ENCODE measurements around the gene GNA12. TPM values are rescaled to one million over a fixed set of nuclear protein-coding genes. Genes with fewer than 3 reads are reported as not detected.
A peak's percentile ranks its signal among the peaks of the same experiment; 100 is the strongest.

GNA12 gene
- total RNA-seq, 1 donor from 2014 or later = 68.6 TPM

- Mint-ChIP-seq H3K36me3 (ENCODE audit: insufficient read depth) (no peaks in the 10 kb centered on the region), H3K4me3 (ENCODE audit: low read depth) (no peak overlapping the region), H3K27ac (no peak overlapping the region), H3K4me1 (ENCODE audit: low read depth) (no peaks in the 10 kb centered on the region), H3K27me3 (peaks cover 46% of the 10 kb centered on the region), H3K9me3 (ENCODE audit: low read depth) (no peaks in the 10 kb centered on the region)
- TF ChIP-seq, protein P1, sequence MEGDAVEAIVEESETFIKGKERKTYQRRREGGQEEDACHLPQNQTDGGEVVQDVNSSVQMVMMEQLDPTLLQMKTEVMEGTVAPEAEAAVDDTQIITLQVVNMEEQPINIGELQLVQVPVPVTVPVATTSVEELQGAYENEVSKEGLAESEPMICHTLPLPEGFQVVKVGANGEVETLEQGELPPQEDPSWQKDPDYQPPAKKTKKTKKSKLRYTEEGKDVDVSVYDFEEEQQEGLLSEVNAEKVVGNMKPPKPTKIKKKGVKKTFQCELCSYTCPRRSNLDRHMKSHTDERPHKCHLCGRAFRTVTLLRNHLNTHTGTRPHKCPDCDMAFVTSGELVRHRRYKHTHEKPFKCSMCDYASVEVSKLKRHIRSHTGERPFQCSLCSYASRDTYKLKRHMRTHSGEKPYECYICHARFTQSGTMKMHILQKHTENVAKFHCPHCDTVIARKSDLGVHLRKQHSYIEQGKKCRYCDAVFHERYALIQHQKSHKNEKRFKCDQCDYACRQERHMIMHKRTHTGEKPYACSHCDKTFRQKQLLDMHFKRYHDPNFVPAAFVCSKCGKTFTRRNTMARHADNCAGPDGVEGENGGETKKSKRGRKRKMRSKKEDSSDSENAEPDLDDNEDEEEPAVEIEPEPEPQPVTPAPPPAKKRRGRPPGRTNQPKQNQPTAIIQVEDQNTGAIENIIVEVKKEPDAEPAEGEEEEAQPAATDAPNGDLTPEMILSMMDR (IDR thresholded peaks at IDR 0.05; ENCODE audit: unreplicated experiment) = no peak
- DNase-seq (ENCODE audit: low spot score, unreplicated experiment) = no peak
These were observed 156.7 kb downstream of the GNA12 start for GRCh38 chr7:2687338-2687869.

DNA sequence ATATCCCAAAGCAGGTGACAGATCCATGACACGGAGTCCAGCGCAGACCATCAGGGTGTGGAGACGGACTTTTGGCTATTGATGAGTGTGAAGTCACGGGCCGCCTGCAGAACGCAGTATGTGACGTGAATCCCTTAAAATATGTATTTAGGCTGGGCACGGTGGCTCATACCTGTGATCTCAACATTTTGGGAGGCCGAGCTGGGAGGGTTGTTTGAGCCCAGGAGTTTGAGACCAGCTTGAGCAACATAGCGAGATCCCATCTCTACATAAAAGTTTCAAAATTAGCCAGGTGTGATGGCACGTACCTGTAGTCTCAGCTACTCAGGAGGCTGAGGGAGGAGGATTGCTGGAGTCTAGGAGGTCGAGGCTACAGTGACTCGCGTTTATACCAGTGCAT, 158.0 kb downstream of the GNA12 start:
- no peaks in the 10 kb centered on the region for H3K9me3 Mint-ChIP-seq (ENCODE audit: low read depth)

DNA sequence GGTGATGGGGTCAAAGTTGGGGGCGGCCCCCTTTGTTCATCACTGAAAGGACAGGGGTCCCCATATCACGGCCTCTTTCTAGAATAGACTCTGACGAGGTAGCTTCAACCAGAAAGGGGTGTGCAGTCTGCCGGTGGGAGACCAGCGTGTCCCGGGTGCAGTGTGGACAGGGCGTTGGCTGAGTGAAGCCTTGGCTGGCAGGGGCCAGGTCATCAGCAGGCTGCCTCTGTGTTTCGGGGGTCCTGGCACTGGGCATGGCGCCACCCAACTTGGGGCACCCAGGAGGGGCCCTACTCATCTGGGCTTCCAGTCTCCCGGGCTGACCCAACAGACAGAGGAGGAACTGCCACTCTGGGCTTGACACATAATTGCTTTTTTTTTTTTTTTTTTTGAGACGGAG, 159.6 kb downstream of the GNA12 start:
- Mint-ChIP-seq H3K4me3 (ENCODE audit: low read depth) (no peak overlapping the region), H3K36me3 (ENCODE audit: insufficient read depth) (no peaks in the 10 kb centered on the region), H3K9me3 (ENCODE audit: low read depth) (no peaks in the 10 kb centered on the region), H3K27ac (no peak overlapping the region), H3K27me3 (peaks cover 30% of the 10 kb centered on the region), H3K4me1 (ENCODE audit: low read depth) (no peaks in the 10 kb centered on the region)
- no peak for DNase-seq (ENCODE audit: low spot score, unreplicated experiment)
- TF ChIP-seq, protein P1 (IDR thresholded peaks at IDR 0.05; ENCODE audit: unreplicated experiment) = no peak

More for the DNA sequence above, 158.0 kb downstream of the GNA12 start:
- no peak for DNase-seq (ENCODE audit: low spot score, unreplicated experiment)
- H3K27ac Mint-ChIP-seq = no peak overlapping the region
- H3K4me3 Mint-ChIP-seq (ENCODE audit: low read depth) = no peak overlapping the region
- TF ChIP-seq, protein P1 (IDR thresholded peaks at IDR 0.05; ENCODE audit: unreplicated experiment) = no peak
- no peaks in the 10 kb centered on the region for H3K4me1 Mint-ChIP-seq (ENCODE audit: low read depth)
- no peaks in the 10 kb centered on the region for H3K36me3 Mint-ChIP-seq (ENCODE audit: insufficient read depth)
- H3K27me3 Mint-ChIP-seq = peaks cover 41% of the 10 kb centered on the region

DNA sequence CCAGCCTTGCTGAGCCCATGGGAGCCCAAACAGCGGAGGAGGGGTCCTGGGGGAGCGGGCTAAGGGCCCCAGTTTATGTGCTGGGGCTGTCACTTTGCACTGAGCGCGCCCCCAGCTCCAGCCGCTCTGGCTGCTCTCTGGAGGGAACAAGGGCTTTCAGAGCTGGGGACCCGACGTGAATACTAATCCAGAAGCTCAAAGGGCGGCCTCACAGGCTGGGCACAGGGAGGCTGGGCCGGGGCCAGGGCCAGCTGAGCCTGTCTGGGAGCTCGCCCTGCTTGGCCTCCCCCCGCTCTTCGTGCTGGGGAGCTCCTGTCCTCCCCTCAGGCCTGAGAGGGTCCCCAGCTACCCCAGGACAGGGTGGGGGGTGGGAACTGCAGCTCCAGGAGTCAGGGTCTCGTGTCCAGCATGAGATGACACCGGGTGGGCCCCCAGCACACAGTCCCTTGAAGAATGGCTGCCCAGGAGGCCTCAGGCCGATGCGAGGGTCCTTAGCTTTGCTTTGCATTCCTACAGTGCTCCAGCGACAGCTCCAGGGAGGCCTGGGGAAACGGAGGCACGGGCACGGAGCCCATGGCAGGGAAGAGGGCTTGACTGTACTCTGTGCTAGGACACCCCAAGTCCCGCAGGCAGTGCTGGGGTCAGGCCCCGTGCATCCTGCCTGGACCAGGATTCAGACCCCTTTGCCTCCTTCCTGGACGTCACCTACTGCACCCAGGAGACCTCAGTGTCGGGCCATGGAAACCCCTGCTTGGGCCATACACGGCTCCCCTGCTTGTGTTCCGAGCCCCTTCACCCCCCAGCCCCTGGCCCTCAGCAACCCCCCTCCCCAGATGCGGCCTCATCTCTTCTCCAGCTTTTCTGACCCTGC, 161.9 kb downstream of the GNA12 start:
- no peak for DNase-seq (ENCODE audit: low spot score, unreplicated experiment)
- TF ChIP-seq, protein P1 (IDR thresholded peaks at IDR 0.05; ENCODE audit: unreplicated experiment) = no peak
- H3K27me3 Mint-ChIP-seq = peaks cover 15% of the 10 kb centered on the region
- no peak overlapping the region for H3K4me3 Mint-ChIP-seq (ENCODE audit: low read depth)
- H3K27ac Mint-ChIP-seq = no peak overlapping the region
- no peaks in the 10 kb centered on the region for H3K4me1 Mint-ChIP-seq (ENCODE audit: low read depth)
- H3K9me3 Mint-ChIP-seq (ENCODE audit: low read depth) = no peaks in the 10 kb centered on the region
- no peaks in the 10 kb centered on the region for H3K36me3 Mint-ChIP-seq (ENCODE audit: insufficient read depth)

DNA sequence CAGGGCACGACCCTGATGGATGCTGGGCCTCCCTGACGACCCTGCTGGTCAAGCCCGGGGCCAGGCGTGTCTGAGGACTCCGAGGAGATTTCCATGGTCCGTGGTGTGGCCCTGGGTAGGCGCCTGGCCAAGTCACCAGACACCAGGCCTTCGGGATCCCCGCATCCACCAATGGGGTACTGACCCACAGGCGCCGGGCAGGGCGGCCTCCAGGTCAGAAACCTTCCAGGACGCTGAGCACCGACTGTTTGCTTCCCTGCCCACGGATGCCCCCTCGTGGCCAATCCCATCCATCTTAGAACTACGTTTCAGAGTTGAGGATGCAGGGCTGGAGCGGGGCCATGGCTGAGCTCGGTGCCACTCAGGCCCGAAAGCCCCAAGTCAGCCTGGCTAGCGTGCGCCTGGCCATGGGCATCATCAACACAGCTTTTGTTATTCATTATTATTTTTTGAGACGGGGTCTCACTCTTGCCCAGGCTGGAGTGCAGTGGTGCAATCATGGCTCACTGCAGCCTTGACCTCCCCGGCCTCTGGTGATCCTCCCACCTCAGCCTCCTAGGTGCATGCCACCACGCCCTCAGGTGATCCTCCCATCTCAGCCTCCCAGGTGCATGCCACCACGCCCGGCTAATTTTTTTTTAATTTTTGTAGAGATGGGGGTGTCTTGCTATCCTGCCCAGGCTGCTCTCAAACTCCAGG, 163.2 kb downstream of the GNA12 start:
- Mint-ChIP-seq H3K27me3 (peaks cover 8% of the 10 kb centered on the region), H3K4me3 (ENCODE audit: low read depth) (no peak overlapping the region), H3K27ac (no peak overlapping the region), H3K9me3 (ENCODE audit: low read depth) (no peaks in the 10 kb centered on the region), H3K4me1 (ENCODE audit: low read depth) (no peaks in the 10 kb centered on the region), H3K36me3 (ENCODE audit: insufficient read depth) (no peaks in the 10 kb centered on the region)
- DNase-seq (ENCODE audit: low spot score, unreplicated experiment) = no peak
- TF ChIP-seq, protein P1 (IDR thresholded peaks at IDR 0.05; ENCODE audit: unreplicated experiment) = peak; percentile 67

All from progenitor cell of endocrine pancreas (in vitro differentiated cells).